Measurements from ENCODE around the gene JPH3.

Gene JPH3

GRCh38 chr16:87601401-87601981 lies 817 bp upstream of the JPH3 start:
- DNase-seq (ENCODE audit: low read depth), result no peak

GRCh38 chr16:87602821-87603683 lies 744 bp downstream of the JPH3 start:
- no peak for DNase-seq (ENCODE audit: low read depth)

GRCh38 chr16:87603684-87604633 lies 1.7 kb downstream of the JPH3 start:
- no peak for DNase-seq (ENCODE audit: low read depth)

DNA sequence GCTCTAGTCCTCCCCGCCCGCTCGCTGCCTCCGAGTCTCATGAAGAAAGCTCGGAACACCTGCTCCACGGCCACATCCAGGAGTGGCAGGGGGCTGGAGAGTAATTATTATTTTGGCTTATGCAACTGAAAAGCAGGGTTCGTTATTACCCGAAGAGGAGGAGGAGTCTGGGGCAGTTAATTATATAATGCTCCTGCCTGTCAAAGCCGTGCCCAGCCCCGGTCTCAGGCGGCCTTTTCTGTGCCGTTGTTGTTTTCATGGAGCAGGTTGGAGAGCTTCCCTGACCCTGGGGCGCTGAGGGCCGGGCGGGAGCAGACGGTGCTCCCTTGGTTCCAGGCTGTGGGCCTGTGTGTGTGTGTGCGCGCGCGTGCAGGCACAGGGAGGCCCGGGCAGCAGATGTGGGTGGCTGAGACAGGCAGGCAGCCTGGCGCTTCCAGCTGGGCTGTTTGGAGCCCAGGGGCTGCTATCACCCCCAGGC lies 2.4 kb downstream of the JPH3 start:
- DNase-seq (ENCODE audit: low read depth), result no peak

GRCh38 chr16:87607223-87607622 lies 4.9 kb downstream of the JPH3 start:
- DNase-seq (ENCODE audit: low read depth), result no peak

DNA sequence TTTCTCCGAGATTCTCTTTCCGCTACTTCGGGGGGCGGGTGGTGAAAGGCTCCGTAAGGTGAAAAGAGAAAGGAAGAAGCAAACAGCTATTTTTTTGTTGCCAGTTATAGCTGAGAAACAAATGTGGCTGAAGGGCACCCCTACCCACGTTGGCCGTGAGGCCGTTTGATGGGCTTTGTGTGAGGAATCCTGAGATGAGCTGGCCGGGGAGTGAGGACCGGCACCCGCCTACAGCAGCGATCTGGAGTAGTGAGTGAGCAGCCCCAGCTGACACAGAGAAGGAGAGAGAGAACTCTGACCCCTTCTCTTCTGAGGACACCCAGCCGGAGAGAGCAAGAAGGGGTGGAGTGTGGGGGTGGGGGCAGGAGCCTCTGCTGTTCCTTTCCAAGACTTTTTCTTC lies 5.6 kb downstream of the JPH3 start:
- DNase-seq (ENCODE audit: low read depth), result no peak

- DNase-seq (ENCODE audit: low read depth), result no peak
Observed at GRCh38 chr16:87608400-87608985, 6.2 kb downstream of the JPH3 start.

DNA sequence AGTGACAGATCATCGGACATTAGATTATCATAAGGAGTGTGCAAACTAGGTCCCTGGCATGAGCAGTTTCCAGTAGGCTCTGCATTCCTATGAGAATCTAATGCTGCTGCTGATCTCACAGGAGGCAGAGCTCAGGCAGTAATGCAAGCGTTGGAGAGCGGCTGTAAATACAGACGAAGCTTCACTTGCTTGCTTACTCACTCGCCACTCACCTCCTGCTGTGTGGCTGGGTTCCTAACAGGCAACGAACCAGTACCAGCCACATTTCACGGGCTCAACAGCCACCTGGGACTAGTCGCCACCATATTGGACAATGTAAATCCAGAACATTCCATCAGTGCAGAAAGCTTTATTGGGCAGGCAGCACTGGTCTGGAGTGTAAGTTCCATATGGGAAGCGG lies 7.7 kb downstream of the JPH3 start:
- no peak for DNase-seq (ENCODE audit: low read depth)

GRCh38 chr16:87611456-87611855 lies 9.1 kb downstream of the JPH3 start:
- no peak for DNase-seq (ENCODE audit: low read depth)

DNA sequence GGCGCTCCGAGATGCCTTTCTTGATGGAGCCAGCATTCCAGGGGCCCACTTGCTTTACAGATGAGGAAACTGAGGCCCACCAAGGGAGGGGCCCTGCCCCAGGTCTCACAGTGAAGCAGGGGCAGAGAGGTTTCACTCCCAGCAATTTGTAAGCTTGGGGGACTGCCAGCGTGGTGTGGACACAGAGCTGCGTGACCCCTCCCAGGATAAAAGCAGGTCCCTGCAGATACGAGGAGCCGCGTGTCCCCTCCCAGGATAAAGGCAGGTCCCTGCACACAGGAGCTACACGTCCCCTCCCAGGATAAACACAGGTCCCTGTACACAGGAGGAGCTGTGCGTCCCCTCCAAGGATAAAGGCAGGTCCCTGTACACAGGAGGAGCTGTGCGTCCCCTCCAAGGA lies 11.7 kb downstream of the JPH3 start:
- DNase-seq (ENCODE audit: low read depth), result no peak

- no peak for DNase-seq (ENCODE audit: low read depth)
Observed at GRCh38 chr16:87615621-87616041, 13.3 kb downstream of the JPH3 start.

GRCh38 chr16:87616556-87616955 lies 14.2 kb downstream of the JPH3 start:
- no peak for DNase-seq (ENCODE audit: low read depth)

DNA sequence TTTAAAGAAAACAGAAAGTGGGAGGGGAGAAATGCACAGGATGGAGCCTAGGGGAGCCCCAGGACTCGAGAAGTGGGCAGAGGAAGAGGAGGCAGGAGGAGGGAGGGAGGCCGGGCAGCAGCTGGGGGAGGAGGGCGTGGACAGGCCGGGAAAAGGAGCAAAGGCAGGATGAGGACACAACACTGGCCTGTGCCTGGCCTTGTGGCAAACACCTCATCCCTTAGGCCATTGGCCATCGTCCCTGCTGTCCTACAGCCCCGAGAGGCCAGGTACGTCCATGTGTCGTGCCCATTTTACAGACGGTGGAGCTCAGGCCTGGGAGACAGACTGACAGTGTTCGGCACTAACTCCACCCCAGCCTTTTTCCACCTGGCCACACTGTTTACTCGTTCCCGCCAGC lies 15.9 kb downstream of the JPH3 start:
- DNase-seq (ENCODE audit: low read depth), result no peak

DNA sequence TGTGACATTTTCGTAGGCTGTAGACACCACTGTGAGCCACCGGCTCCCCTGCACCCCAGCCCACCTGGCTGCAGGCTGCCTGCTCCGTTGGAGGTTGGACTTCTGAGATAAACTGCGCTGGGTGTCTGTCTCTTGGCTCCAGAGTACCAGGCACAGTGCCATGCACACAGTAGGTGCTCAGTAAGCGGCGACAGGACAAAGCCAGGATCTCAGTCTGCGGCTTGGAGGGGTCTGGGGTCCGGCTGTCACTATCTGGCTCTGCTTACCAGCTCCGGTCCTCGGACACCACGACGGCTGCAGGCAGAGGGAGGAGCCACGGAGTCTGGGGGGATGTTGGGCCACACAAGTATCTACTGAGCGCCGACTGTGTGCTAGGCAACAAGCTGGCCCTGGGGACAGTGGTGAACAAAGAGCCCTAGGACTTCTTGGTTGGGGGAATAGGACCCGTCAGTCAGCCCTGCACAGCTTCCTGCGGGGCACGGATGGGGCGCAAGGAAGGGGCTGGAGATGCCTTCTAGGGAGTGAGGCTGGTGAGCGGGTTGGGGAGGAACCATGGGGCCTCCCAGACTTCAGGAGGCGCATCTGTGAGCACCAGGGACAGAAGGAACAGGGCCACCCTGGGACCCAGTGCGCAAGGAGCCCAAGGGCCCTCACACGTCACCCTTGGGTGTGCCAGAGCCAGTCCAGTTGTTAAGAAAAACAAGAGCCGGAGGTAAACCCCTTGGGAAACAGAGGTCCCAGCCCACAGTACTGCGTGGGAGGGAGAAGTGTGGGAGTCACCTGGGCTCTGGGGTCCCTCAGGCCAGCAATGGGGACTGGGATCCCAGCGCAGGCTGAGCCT lies 17.3 kb downstream of the JPH3 start:
- no peak for DNase-seq (ENCODE audit: low read depth)

GRCh38 chr16:87620201-87620495 lies 17.8 kb downstream of the JPH3 start:
- DNase-seq (ENCODE audit: low read depth), result no peak

GRCh38 chr16:87621550-87621829 lies 19.2 kb downstream of the JPH3 start:
- no peak for DNase-seq (ENCODE audit: low read depth)

- DNase-seq (ENCODE audit: low read depth), result no peak
Observed at GRCh38 chr16:87621976-87622713, 19.8 kb downstream of the JPH3 start.

GRCh38 chr16:87622756-87623319 lies 20.5 kb downstream of the JPH3 start:
- DNase-seq (ENCODE audit: low read depth), result no peak

DNA sequence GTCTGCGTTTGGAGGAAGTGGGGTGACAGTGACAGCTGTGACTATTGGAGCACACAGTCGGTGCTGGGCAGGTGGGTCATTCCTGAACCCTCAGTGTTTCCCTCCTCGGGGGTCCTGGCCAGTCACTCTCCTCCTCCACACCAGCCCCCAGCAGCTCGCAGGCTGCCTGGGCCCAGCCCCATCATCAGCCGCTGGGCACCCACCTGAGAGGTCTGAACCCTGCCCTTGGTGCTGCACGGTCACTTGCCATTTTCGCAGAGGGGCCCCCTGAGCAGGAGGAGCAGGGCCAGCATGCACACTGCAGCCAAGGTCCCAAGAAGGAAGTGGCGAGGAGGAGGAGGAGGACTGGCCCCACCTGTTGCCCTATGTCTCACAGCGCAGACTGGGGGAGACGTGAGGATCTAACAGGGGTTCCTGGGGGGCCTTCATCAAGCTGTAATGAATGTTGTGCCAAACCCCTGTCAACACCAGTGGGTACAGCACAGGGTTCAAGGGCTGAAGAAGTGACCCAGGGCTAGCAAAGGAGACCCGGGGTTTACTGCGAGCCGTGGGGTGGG lies 23.0 kb downstream of the JPH3 start:
- DNase-seq (ENCODE audit: low read depth), result no peak

- no peak for DNase-seq (ENCODE audit: low read depth)
Observed at GRCh38 chr16:87626401-87626800, 24.1 kb downstream of the JPH3 start.

All from activated T-helper 9 cell treated with anti-CD3 and anti-CD28 coated beads, Interleukin-2, amount 50 U/mL, for 16 hours (primary cell).